Osteocyte (in vitro differentiated cells): ENCODE results near the gene EIF4A2. TPM values are rescaled to one million over a fixed set of nuclear protein-coding genes. Genes with fewer than 3 reads are reported as not detected.
"Not testable (repeated sequence)": the region's sequence is repeated elsewhere in the genome, so short reads cannot be mapped to it uniquely, and the experiment has no call there.

Source experiments
- DNase-seq: peaks from one replicate; pipeline ENCODE4 v3.0.0; 2021; ENCODE audit warnings: mixed read lengths; ENCODE audit not compliant: unreplicated experiment; ENCODE audit errors: extremely low spot score
- H3K27ac Mint-ChIP-seq: one replicate; pipeline ENCODE4 v1.8.0; 2021; ENCODE audit warnings: mild to moderate bottlenecking, mixed read lengths; ENCODE audit not compliant: unreplicated experiment
- H3K27me3 Mint-ChIP-seq: one replicate; pipeline ENCODE4 v1.8.0; 2021; ENCODE audit warnings: mixed read lengths; ENCODE audit not compliant: unreplicated experiment
- H3K36me3 Mint-ChIP-seq: one replicate; pipeline ENCODE4 v1.8.0; 2021; ENCODE audit warnings: mixed read lengths; ENCODE audit not compliant: unreplicated experiment
- H3K4me1 Mint-ChIP-seq: one replicate; pipeline ENCODE4 v1.8.0; 2021; ENCODE audit warnings: mixed read lengths; ENCODE audit not compliant: unreplicated experiment
- H3K4me3 Mint-ChIP-seq: one replicate; pipeline ENCODE4 v1.8.0; 2021; ENCODE audit warnings: mild to moderate bottlenecking, moderate library complexity, mixed read lengths; ENCODE audit not compliant: unreplicated experiment
- H3K9me3 Mint-ChIP-seq: one replicate; pipeline ENCODE4 v1.8.0; 2021; ENCODE audit warnings: mixed read lengths; ENCODE audit not compliant: unreplicated experiment
- CTCF ChIP-seq: fragments of 200-600 bp; sonication (generic); IDR thresholded peaks from 2 replicates; pipeline ENCODE4 v1.5.0; 2021; ENCODE audit warnings: antibody characterized with exemption, mild to moderate bottlenecking, moderate library complexity
- total RNA-seq: library from RNA; stranded (reverse); gene quantifications from 2 replicates; pipeline ENCODE4 v1.2.1, GENCODE V29; 2021

Gene EIF4A2
- total RNA-seq, 1 donor from 2014 or later: 408 TPM

- Mint-ChIP-seq H3K4me3 (no peak overlapping the region), H3K27me3 (no peaks in the 10 kb centered on the region), H3K36me3 (no peaks in the 10 kb centered on the region), H3K9me3 (no peaks in the 10 kb centered on the region), H3K27ac (no peak overlapping the region), H3K4me1 (peaks cover 10% of the 10 kb centered on the region)
- DNase-seq: no peak
- TF ChIP-seq CTCF: no peak
Measured at GRCh38 chr3:186810336-186810996, 27.1 kb downstream of the EIF4A2 start.

GRCh38 chr3:186811313-186811712 is 27.9 kb downstream of the EIF4A2 start:
- H3K4me1 Mint-ChIP-seq, H3K27ac Mint-ChIP-seq, H3K9me3 Mint-ChIP-seq: not testable (repeated sequence)

GRCh38 chr3:186814100-186814499 is 30.7 kb downstream of the EIF4A2 start:
- Mint-ChIP-seq H3K9me3 (no peaks in the 10 kb centered on the region), H3K4me1 (no peaks in the 10 kb centered on the region), H3K27ac (no peak overlapping the region), H3K4me3 (no peak overlapping the region), H3K27me3 (no peaks in the 10 kb centered on the region), H3K36me3 (no peaks in the 10 kb centered on the region)
- TF ChIP-seq CTCF: no peak
- no peak for DNase-seq

More at GRCh38 chr3:186811313-186811712, 27.9 kb downstream of the EIF4A2 start:
- H3K36me3 Mint-ChIP-seq, H3K27me3 Mint-ChIP-seq, H3K4me3 Mint-ChIP-seq, DNase-seq: not testable (repeated sequence)

- no peaks in the 10 kb centered on the region for H3K27me3 Mint-ChIP-seq
- H3K27ac Mint-ChIP-seq: no peak overlapping the region
- no peaks in the 10 kb centered on the region for H3K9me3 Mint-ChIP-seq
- H3K36me3 Mint-ChIP-seq: no peaks in the 10 kb centered on the region
- no peak overlapping the region for H3K4me3 Mint-ChIP-seq
- no peak for DNase-seq
- no peak for TF ChIP-seq CTCF
- H3K4me1 Mint-ChIP-seq: no peaks in the 10 kb centered on the region
Measured at GRCh38 chr3:186815435-186815834, 32.1 kb downstream of the EIF4A2 start.

- Mint-ChIP-seq H3K4me3 (no peak overlapping the region), H3K9me3 (no peaks in the 10 kb centered on the region), H3K4me1 (peaks cover 23% of the 10 kb centered on the region), H3K27ac (no peak overlapping the region), H3K27me3 (no peaks in the 10 kb centered on the region), H3K36me3 (no peaks in the 10 kb centered on the region)
- no peak for TF ChIP-seq CTCF
- no peak for DNase-seq
Measured at GRCh38 chr3:186818516-186818915, 35.1 kb downstream of the EIF4A2 start.
